ENCODE measurements around the gene MOG.

GRCh38 chr6:29667158-29667557 lies 10.3 kb downstream of the MOG start:
- TF ChIP-seq EZH2phosphoT487 (IDR thresholded peaks at IDR 0.05; ENCODE audit: insufficient read depth, low read depth) (no peak), EZH2 (IDR thresholded peaks at IDR 0.05; ENCODE audit: insufficient read depth, poor library complexity, severe bottlenecking) (no peak)
